GM18858 (cell line): ENCODE results near the gene CARD14.
"Not testable (repeated sequence)": the region's sequence is repeated elsewhere in the genome, so short reads cannot be mapped to it uniquely, and the experiment has no call there.

Experiments used
- ATAC-seq: cut with Tn5 transposase; IDR thresholded peaks from one replicate; pipeline ENCODE4 v1.9.1; 2021; ENCODE audit not compliant: unreplicated experiment

Gene CARD14

GRCh38 chr17:80147035-80147822 is 22.6 kb upstream of the CARD14 start, which contains the start of gene EIF4A3:
Gene EIF4A3, minus strand, starts transcription at chr17:80147128. Its CDS starts 167 bp downstream, at chr17:80146961.
- peak; percentile 74 for ATAC-seq

GRCh38 chr17:80151333-80151732 is 18.5 kb upstream of the CARD14 start:
- no peak for ATAC-seq

- no peak for ATAC-seq
Measured at GRCh38 chr17:80152081-80152702, 17.6 kb upstream of the CARD14 start.

GRCh38 chr17:80153004-80153403 is 16.8 kb upstream of the CARD14 start:
- no peak for ATAC-seq

GRCh38 chr17:80154166-80154565 is 15.7 kb upstream of the CARD14 start:
- no peak for ATAC-seq

- not testable (repeated sequence) for ATAC-seq
Measured at GRCh38 chr17:80155600-80155999, 14.2 kb upstream of the CARD14 start.

GRCh38 chr17:80158846-80159245 is 11.0 kb upstream of the CARD14 start:
- no peak for ATAC-seq

- no peak for ATAC-seq
Measured at GRCh38 chr17:80160536-80160935, 9.3 kb upstream of the CARD14 start.

- no peak for ATAC-seq
Measured at GRCh38 chr17:80163336-80163735, 6.5 kb upstream of the CARD14 start.

GRCh38 chr17:80164185-80164584 is 5.6 kb upstream of the CARD14 start:
- ATAC-seq: no peak

- no peak for ATAC-seq
Measured at GRCh38 chr17:80166446-80166845, 3.4 kb upstream of the CARD14 start.

GRCh38 chr17:80168371-80168770 is 1.5 kb upstream of the CARD14 start:
- no peak for ATAC-seq

GRCh38 chr17:80169107-80169506 is 723 bp upstream of the CARD14 start:
- ATAC-seq: no peak

- ATAC-seq: no peak
Measured at GRCh38 chr17:80171681-80172080, 1.9 kb downstream of the CARD14 start.

GRCh38 chr17:80173126-80173525 is 3.3 kb downstream of the CARD14 start:
- no peak for ATAC-seq

GRCh38 chr17:80173916-80174315 is 4.1 kb downstream of the CARD14 start:
- ATAC-seq: no peak

GRCh38 chr17:80176757-80177156 is 6.9 kb downstream of the CARD14 start:
- ATAC-seq: no peak

GRCh38 chr17:80177986-80178595 is 8.3 kb downstream of the CARD14 start:
- ATAC-seq: no peak

- no peak for ATAC-seq
Measured at GRCh38 chr17:80180192-80180591, 10.4 kb downstream of the CARD14 start.

- no peak for ATAC-seq
Measured at GRCh38 chr17:80181431-80181830, 11.6 kb downstream of the CARD14 start.

GRCh38 chr17:80182118-80182844 is 12.5 kb downstream of the CARD14 start:
- no peak for ATAC-seq
